Coronary artery (tissue), 2 donors: Measurements from ENCODE around the gene ARV1.
"Not testable (repeated sequence)": the region's sequence is repeated elsewhere in the genome, so short reads cannot be mapped to it uniquely, and the experiment has no call there.

Experiments
- DNase-seq: peaks from one replicate; pipeline ENCODE4 v3.0.0-alpha.2; 2017; ENCODE audit warnings: low spot score
- H3K27ac ChIP-seq, 2 donors: fragments of 200-600 bp; sonication (generic); one replicate each; pipeline ENCODE4 v1.5.1; 2016 to 2019
- H3K4me3 ChIP-seq: fragments of 200-600 bp; sonication (generic); 2 replicates; pipeline ENCODE4 v1.5.1; 2016; ENCODE audit warnings: mild to moderate bottlenecking, moderate library complexity
- TF ChIP-seq, protein P1 (sequence below): fragments of 200-600 bp; sonication (generic); IDR thresholded peaks from one replicate; pipeline ENCODE4 v1.5.1; 2019; ENCODE audit warnings: antibody characterized with exemption

ARV1 gene

DNA sequence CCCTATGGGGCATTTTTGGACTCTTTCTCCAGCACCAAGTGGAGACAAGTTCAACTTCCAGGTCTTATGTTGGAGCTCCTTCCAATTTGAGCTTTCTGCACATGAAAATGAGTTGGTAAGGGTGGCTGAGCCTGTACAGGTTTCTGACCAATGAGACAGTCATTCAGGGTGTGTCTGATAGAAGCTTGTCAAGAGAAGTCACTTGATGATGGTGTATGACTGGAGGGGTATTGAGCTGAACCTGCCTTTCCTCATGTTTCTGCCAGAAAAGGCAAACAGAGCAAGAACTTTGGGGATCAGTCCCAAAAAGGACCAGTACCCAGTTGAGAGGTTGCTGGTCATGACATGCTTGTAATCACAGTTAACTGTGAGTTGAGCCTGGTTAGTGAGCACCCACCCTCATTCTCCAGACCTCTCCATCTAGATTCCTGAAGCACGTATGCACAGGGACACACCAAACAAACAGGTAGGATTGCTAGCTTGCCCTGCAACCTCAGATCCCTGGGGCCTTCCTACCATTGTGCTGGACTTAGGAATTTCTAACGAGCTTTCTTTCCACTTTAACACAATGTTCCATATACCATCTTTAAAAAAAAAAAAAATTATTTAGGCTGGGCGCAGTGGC, 34.6 kb downstream of the ARV1 start:
- Histone ChIP-seq H3K4me3 (no peak overlapping the region), H3K27ac (no peak overlapping the region)
- TF ChIP-seq, protein P1, sequence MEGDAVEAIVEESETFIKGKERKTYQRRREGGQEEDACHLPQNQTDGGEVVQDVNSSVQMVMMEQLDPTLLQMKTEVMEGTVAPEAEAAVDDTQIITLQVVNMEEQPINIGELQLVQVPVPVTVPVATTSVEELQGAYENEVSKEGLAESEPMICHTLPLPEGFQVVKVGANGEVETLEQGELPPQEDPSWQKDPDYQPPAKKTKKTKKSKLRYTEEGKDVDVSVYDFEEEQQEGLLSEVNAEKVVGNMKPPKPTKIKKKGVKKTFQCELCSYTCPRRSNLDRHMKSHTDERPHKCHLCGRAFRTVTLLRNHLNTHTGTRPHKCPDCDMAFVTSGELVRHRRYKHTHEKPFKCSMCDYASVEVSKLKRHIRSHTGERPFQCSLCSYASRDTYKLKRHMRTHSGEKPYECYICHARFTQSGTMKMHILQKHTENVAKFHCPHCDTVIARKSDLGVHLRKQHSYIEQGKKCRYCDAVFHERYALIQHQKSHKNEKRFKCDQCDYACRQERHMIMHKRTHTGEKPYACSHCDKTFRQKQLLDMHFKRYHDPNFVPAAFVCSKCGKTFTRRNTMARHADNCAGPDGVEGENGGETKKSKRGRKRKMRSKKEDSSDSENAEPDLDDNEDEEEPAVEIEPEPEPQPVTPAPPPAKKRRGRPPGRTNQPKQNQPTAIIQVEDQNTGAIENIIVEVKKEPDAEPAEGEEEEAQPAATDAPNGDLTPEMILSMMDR, result no peak
- DNase-seq, result no peak

DNA sequence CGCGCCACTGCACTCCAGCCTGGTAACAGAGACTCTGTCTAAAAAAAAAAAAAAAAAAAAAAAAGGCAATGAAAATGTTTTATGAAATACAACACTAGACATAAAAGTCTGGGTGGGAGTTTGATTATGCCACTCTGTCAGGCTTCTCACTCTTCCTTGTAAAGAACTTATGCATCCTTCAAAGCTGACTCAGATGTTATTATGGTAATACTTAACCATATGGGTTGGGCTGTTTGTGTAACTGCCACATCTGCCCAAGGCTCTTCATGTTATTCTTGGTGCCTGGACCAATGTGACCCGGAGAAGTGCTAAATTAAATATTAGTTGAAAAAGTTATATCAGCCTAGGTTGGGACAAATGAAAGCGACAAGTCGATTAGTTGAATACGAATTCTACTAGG, 37.3 kb downstream of the ARV1 start:
- DNase-seq, result no peak
- Histone ChIP-seq H3K27ac (no peak overlapping the region), H3K4me3 (no peak overlapping the region)
- TF ChIP-seq, protein P1, result no peak

DNA sequence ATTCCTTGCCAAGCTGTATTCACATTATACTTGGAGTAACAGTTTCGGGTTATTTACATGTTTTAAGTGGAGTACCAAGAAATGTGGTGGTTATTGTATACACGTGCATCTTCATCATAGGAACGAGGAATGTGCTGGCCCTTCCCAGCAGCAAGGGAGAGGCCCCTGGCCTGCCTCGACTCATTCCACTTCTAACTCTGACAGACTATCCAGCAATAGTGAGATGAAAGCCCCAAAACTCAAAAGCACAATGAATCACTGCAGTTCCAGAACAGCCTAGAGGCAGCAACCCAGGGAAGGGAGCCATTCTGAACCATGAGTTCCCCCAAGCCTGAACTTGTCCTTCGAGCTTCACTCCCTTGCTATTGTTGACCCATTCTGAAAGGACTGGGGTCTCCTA, 38.1 kb downstream of the ARV1 start:
- Histone ChIP-seq H3K4me3 (no peak overlapping the region), H3K27ac (no peak overlapping the region)
- DNase-seq, result no peak
- TF ChIP-seq, protein P1, result no peak

DNA sequence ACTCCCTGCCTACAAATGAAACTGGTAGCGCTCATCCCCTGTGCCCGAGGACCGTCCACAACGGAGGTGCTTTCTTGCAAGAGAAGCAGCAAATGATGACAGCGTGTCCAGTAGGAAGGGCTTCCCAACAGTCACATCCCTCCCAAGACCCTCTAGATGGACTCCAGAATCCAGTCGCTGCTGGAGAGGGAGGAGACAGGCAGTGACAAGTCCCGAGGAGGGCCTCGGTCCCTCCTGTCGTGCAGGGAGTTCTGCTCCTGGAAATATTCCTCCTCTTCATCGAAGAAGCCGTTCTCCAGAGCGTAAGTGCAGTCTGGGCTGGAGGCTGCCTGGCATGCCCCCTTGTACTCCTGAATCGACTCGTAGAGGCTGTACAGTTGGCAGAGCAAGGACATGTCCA, 40.8 kb downstream of the ARV1 start:
- no peak for DNase-seq
- Histone ChIP-seq H3K27ac (no peak overlapping the region), H3K4me3 (no peak overlapping the region)
- TF ChIP-seq, protein P1, result no peak

DNA sequence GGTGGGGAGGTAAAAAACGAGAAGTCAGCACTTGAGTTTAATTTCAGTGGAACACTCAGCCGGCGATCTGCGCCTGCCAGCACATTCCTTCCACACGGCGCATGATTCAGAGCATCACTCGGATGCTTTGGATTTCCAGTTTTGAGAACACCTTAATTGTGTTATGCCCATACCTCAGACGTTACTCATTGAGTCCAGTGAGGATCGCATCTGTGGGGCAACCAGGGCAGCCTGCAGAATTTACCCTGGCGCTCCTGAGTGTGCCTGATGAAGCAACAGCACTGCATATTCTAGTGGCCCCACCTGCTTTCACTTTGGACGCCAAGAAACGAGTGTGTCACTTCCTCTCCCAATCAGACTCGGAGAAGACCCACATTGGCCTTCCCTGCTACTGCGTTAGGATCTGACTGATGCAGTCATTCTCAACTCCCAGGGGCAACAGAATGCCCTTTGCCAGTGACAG, 41.3 kb downstream of the ARV1 start:
- H3K27ac ChIP-seq, result peak overlapping the region in 1 of 2 donors; percentile 7
- DNase-seq, result no peak
- H3K4me3 ChIP-seq, result no peak overlapping the region
- TF ChIP-seq, protein P1, result no peak

DNA sequence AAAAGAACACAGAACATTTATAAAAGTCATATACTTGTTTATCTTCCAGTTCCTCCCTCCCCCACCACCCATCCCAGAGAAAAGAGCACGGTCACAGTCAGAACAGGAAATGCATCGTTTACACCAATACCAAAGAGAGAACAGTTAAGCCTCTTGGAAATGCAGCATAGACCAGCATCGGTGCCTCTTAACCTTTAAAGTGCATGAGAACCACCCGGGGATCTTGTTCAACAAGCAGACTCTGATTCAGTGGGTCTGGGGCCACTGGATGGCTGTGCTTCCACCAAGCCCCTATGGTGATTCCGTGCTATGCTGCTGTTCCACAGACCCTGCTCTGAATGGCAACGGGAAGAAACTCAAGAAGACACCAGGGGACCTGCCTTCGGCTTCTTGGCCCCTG, 41.9 kb downstream of the ARV1 start:
- Histone ChIP-seq H3K4me3 (no peak overlapping the region), H3K27ac (no peak overlapping the region)
- TF ChIP-seq, protein P1, result no peak
- no peak for DNase-seq

DNA sequence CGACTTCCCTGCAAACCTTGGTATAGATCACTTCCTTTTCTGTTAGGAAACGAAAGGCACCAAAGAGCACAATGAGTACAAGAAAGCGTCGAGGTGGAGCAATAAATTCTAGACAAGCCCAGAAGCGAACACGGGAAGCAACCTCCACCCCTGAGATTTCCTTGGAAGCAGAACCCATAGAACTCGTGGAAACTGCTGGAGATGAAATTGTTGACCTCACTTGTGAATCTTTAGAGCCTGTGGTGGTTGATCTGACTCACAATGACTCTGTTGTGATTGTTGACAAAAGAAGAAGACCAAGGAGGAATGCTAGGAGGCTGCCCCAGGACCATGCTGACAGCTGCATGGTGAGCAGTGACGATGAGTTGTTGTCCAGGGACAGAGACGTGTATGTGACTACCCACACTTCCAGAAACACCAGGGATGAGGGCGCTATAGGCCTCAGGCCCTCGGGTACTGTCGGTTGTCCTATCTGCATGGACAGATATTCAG, 42.7 kb downstream of the ARV1 start:
- TF ChIP-seq, protein P1, result no peak
- H3K4me3 ChIP-seq, result no peak overlapping the region
- H3K27ac ChIP-seq, result no peak overlapping the region
- no peak for DNase-seq

DNA sequence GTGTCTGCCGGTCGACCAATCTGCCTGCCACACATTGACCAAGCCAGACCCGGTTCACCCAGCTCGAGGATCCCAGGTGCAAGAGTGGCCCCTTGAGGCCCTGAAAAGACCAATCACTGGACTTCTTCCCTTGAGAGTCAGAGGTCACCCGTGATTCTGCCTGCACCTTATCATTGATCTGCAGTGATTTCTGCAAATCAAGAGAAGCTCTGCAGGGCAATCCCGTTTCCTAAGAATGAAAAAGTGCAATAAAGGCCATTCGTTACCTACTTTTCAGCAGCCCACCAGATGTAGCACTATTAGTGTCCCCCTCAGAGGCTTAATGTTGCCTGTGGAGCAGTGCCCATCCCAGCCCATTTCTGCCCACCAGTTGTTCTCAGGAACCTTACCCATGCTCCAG, 43.6 kb downstream of the ARV1 start:
- H3K27ac ChIP-seq, DNase-seq, H3K4me3 ChIP-seq: not testable (repeated sequence)
